Suprapubic skin (tissue), 3 donors: Measurements from ENCODE around the gene SLC11A1.

ENCODE experiments used
- POLR2AphosphoS5 ChIP-seq, 3 donors: sonication (generic); formaldehyde crosslinking; IDR thresholded peaks; one replicate each; pipeline ENCODE4 v1.6.1; 2017; ENCODE audit warnings: antibody characterized with exemption in 3 of 3
- TF ChIP-seq, protein P1 (sequence below), 2 donors: fragments of 200-600 bp in 1 of 2; fragments of 450-650 bp in 1 of 2; sonication (generic) in 1 of 2; IDR thresholded peaks; one replicate each; pipeline ENCODE4 v1.5.1; 2016 to 2019; ENCODE audit warnings: antibody characterized with exemption in 2 of 2, mild to moderate bottlenecking in 1 of 2, moderate library complexity in 1 of 2

DNA sequence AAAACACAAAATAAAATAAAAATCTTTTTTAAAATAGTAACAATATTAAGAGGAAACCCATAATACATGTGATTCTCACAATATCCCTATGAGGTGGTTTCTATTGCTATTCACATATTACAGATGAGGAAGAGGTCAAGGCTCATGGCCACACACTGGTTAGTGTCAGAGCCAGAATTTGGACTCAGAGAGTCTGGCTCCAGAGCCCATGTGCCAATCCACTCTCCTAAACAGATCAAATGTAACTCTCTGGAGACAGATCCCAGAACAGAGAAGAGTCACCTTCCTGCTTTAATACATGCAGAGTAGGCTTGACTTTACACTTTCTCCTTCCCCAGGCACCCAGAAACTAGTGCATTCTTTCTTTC is 10.1 kb upstream of the SLC11A1 start:
- TF ChIP-seq, protein P1, sequence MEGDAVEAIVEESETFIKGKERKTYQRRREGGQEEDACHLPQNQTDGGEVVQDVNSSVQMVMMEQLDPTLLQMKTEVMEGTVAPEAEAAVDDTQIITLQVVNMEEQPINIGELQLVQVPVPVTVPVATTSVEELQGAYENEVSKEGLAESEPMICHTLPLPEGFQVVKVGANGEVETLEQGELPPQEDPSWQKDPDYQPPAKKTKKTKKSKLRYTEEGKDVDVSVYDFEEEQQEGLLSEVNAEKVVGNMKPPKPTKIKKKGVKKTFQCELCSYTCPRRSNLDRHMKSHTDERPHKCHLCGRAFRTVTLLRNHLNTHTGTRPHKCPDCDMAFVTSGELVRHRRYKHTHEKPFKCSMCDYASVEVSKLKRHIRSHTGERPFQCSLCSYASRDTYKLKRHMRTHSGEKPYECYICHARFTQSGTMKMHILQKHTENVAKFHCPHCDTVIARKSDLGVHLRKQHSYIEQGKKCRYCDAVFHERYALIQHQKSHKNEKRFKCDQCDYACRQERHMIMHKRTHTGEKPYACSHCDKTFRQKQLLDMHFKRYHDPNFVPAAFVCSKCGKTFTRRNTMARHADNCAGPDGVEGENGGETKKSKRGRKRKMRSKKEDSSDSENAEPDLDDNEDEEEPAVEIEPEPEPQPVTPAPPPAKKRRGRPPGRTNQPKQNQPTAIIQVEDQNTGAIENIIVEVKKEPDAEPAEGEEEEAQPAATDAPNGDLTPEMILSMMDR (IDR thresholded peaks at IDR 0.05), result no peak
- no peak for TF ChIP-seq POLR2AphosphoS5 (IDR thresholded peaks at IDR 0.05)
